ENCODE data around the gene SF3B3.

SF3B3 gene

DNA sequence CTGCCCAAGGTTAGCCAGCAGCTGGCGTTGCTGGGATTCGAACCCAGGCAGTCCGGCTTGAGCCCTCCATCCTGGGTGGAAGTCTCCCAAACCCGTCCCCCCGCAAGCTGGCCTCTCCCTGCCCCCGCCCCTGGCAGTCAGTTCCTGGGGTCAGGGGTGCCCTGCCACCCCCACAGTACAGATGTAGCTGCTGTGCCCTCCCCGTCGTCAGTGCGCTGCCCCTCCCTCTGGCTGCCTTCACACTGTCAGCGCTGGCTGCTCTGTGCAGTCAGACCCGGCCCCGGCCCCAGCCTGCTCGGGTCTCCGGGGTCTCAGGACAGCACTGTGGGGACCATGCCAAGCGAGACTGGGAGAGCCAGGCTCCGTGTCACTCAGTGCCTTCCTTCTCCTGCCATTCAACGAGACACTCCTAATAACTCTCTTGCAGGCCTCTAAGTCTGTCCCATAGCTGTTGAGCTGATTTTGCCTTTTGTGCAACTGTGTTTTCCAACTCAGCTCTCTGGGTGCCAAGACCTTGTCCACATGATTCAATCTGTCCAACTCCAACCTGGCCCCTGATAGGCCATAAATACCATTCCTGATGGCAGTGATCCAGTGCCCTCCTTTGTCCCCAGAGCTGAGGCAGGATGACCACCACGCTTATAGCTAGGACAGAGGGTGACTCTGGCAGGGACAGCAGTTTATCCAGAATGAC, 67.3 kb downstream of the SF3B3 start:
- DNase-seq (ENCODE audit: low read depth) = no peak

DNA sequence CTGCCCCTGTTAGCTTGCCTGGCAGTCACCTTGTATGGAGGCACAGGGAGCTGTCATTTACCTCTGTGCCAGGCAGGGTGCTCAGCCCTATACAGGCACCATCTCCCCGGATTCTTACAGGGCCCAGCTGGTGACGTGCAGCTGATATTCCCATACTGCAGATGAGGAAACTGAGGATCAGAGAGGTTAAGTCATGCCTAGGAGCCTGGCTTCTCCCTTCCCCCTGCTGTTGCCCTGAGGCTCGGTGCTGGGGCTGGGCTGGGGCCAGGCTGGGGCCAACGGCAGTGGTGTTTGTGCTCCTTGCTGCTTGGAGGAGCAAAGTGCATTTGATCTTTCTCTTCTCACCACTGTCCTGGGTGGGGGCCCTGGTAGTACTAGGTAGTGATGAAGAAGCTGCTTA, 68.0 kb downstream of the SF3B3 start:
- DNase-seq (ENCODE audit: low read depth) = no peak

DNA sequence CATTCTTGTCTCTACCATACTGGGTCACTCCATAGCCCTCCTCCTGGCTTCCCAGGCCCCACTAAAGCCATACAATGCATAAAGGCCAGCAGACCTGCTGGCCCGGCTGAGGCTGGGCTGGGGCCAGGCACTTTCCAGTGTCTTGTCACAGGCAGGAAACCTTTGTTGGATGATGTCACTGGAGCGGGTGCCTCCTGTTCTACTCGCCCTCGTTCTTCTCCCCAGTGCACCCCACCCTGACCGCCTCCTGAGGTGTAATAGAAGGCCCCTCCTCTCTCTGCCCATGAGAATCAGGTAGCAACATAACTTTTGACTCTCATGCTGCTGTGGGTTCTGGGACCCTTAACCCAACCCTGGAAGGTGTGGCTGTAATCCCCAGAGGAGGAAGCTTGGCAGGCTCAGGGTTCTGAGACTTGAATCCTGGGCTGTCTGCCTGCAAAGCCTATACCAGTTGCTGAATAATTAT, 68.5 kb downstream of the SF3B3 start:
- DNase-seq (ENCODE audit: low read depth) = no peak

GRCh38 chr16:70593544-70593943, 69.9 kb downstream of the SF3B3 start:
- no peak for DNase-seq (ENCODE audit: low read depth)

- DNase-seq (ENCODE audit: low read depth) = no peak
Measured at GRCh38 chr16:70594569-70594968, 71.0 kb downstream of the SF3B3 start.

DNA sequence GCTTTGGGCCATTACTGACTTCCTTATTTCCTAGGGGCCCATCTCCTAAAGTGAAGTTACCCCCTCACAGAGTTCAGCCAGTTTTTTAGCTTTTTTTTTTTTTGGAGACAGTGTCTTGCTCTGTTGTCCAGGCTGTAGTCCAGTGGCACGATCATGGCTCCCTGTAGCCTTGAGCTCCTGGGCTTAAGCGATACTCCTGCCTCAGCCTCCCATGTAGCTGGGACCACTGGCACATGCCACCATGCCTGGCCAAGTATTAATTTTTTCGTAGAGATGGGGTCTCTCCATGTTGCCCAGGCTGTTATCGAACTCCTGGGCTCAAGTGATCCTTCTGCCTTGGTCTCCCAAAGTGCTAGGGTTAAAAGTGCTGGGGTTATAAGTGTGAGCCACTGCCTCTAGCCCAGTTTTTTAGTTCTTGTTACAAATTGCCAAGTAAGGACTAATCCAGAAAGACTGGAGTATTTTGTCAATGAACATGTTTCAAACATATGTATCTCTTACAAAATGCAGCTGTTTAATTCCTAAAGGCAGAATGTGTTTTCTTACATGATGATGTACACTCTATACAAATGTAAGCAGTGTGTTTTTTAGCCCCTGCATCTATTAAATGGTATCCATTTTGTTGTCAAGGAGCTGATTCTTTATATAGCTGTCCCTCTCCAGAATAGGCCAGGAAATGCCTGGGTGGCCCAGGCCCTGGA, 73.7 kb downstream of the SF3B3 start:
- no peak for DNase-seq (ENCODE audit: low read depth)

GRCh38 chr16:70598937-70599503, 75.4 kb downstream of the SF3B3 start:
- DNase-seq (ENCODE audit: low read depth) = no peak

DNA sequence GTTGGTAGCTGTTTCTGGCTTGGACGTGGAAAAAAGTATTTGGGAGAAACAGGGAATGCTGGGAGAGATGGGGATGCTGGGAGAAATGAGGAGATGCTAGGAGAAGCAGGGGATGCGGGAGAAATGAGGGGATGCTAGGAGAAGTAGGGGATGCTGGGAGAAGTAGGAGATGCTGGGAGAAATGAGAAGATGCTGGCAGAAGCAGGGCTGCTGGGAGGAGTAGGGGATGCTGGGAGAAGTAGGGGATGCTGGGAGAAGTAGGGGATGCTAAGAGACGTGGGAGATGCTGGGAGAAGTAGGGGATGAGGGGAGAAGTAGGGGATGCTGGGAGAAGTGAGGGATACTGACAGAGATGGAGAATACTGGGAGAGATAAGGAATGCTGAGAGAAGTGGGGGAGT, 77.1 kb downstream of the SF3B3 start:
- DNase-seq (ENCODE audit: low read depth) = no peak

- DNase-seq (ENCODE audit: low read depth) = no peak
Measured at GRCh38 chr16:70601576-70602575, 78.3 kb downstream of the SF3B3 start.

- no peak for DNase-seq (ENCODE audit: low read depth)
Measured at GRCh38 chr16:70602831-70603230, 79.2 kb downstream of the SF3B3 start.

DNA sequence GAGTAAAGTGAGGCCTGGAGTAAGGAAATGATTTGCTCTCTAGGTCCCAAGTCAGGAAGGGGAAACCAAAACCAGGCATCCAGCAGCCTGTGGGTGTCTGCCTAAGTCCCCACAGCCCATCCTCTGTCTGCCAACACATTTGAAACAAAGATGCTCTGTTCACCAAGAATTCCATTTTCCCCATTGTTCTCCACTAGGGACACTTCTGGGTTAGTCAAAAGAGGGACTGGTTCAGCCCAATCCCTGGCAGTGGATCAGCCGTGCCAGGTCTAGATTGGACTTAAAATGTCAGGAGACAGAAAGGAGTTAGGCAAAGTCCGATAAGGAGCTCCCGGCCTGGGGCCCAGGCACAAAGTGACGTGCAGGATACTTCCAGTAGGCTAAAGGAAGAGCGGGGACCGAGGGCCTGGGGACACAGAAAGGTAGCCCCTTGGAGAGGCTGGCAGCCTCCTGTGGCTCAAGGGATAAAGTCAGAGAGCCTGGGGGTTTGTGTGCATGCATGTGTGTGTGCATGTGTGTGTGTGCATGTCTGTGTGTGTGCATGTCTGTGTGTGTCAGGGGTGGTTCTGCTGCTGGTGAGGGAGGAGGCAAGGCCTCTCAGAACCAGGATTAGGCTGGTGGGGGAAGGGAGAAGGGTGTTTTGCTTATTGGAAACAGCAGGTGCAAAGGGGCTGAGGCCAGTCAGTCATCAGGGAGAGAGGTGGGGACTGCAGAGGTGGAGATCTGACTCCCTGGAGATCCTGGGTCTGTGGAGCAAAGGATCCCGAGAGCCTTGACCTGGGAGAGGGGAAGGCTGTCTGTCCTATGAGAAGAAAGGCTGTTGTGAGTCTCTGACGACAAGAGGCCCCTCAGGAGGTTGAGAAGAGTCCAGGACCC, 81.0 kb downstream of the SF3B3 start:
- no peak for DNase-seq (ENCODE audit: low read depth)

- DNase-seq (ENCODE audit: low read depth) = no peak
Measured at GRCh38 chr16:70605283-70605657, 81.7 kb downstream of the SF3B3 start.

GRCh38 chr16:70608521-70608920, 84.9 kb downstream of the SF3B3 start:
- no peak for DNase-seq (ENCODE audit: low read depth)

DNA sequence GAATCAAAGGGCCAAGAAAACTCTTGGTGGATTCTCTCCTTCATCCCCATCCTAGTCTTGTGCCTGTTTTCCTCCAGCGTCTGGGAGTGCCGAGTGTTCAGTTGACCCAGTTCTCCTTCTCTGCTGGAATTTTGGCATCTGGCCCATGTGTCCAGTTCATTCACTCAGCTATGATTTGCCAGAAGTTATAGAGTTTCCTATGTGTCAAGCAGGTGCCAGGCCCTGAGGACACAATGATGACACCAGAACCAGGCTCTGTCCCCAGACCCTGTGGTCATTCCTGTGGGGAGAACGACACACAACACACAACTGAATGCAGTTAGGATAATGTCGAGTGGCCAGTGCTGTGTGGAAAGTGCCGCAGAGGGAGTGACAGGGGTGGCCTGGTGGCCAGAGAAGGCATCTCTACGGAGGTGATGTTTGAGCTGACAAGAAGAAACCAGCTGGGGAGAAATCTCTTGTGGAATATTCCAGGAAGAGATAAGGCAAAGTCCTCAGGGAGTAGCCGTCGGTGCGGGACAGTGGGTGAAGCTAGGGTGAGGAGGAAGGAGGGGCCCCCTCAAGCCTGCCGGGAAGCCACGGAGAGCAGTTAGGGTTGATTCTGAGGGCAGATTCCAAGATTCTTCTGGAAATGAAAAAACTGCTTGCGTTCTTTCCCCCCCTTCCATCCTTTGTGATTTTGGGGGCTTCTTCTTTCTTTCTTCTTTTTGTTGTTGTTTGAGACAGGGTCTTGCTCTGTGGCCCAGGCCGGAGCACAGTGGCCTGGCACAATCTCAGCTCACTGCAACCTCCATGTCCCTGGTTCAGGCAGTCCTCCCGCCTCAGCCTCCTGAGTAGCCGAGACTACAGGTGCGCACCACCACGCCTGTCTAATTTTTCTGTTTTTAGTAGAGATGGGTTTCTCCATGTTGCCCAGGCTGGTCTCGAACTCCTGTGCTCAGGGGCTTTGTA, 86.9 kb downstream of the SF3B3 start:
- DNase-seq (ENCODE audit: low read depth) = no peak

GRCh38 chr16:70611224-70611598, 87.6 kb downstream of the SF3B3 start:
- DNase-seq (ENCODE audit: low read depth) = no peak

GRCh38 chr16:70611785-70612303, 88.2 kb downstream of the SF3B3 start:
- DNase-seq (ENCODE audit: low read depth) = no peak

DNA sequence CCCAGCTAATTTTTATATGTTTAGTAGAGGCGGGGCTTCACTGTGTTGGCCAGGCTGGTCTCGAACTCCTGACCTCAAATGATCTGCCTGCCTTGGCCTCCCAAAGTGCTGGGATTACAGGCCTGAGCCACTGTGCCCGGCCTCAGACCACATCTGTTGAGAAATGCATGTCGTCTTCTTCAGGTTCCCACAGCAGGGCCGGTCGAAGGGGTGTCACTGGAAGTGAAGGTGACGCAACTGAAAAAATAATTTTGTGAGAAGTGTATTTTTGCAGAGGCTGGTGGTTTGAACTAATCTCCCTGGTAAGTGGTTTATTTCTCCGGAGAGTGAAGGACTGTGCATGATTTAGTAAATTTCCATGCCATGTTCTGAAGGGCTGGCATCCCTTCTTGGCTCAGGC, 89.3 kb downstream of the SF3B3 start:
- no peak for DNase-seq (ENCODE audit: low read depth)

DNA sequence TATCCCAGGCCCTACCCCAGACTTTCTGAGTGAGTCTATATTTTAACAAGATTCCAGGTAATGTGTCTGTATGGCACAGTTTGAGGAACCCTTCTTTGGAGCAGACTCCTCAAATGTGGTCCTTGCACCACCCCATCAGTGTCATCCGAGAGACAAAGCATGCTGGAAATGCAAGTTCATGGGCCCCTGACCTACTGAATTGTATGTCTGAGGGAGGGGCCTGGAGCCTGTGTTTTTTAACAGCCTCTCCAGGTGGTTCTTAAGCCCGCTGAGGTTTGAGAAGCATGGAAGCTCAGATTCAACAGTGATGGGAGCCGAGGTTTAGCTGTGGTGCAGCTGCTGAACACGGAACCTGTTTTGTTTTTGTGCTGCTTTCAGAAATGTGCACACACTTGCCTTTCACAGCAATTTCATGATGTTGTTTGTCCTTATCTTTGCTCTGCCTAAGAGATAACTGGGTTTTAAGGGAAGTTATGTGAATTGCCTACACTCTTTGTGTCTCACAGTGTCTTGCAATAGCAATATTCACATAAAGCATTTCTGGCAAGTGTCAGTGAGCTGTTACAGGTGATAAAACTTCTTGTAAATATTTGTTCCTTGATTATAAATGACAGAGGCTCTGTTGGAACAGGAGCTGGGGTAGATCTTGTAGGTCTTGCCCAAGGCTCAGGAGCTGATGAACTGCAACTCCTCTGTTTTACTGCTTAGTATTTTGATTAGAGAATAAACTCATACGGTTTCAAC, 90.8 kb downstream of the SF3B3 start:
- no peak for DNase-seq (ENCODE audit: low read depth)

DNA sequence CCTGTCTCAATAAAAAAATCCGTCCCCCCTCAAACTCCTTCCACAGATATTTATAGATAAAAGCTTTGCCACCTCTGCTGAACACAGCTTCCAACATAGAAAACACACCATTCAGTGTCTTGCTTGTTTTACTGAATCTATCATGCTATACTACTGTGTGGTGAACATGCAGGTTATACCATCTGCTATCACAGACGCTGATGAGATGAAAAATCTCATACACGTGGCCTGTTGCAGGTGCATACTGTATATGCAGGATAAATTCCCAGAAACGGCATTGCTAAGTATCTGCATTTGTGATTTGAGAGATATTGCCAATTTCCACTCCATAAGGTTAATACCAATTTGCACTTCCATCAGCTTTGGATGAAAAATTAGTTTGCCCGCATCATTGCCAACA, 92.3 kb downstream of the SF3B3 start:
- no peak for DNase-seq (ENCODE audit: low read depth)

All from T follicular helper cell (primary cell).